H9 (cell line): ENCODE results near the gene MEGF9. TPM values are rescaled to one million over a fixed set of nuclear protein-coding genes. Genes with fewer than 3 reads are reported as not detected.

Experiments used
- DNase-seq: peaks from one replicate; pipeline ENCODE4 v3.0.0-alpha.2; 2017
- H2AFZ ChIP-seq: one replicate; pipeline ENCODE4 v1.6.1; 2013; ENCODE audit warnings: mild to moderate bottlenecking, low read length, control low read depth, moderate library complexity
- H2AK5ac ChIP-seq: 2 replicates; pipeline ENCODE4 v1.6.1; 2013; ENCODE audit warnings: low read length, control low read depth, mixed read lengths; ENCODE audit not compliant: insufficient read length
- H2BK120ac ChIP-seq: one replicate; pipeline ENCODE4 v1.6.1; 2013; ENCODE audit warnings: low read depth, mild to moderate bottlenecking, low read length, control low read depth, inconsistent platforms; ENCODE audit not compliant: poor library complexity, severe bottlenecking
- H2BK12ac ChIP-seq: 2 replicates; pipeline ENCODE4 v1.6.1; 2013; ENCODE audit warnings: low read length, control low read depth, mixed read lengths, low read depth; ENCODE audit not compliant: insufficient read length
- H2BK15ac ChIP-seq: 2 replicates; pipeline ENCODE4 v1.6.1; 2013; ENCODE audit warnings: low read depth, low read length, control low read depth
- H2BK20ac ChIP-seq: one replicate; pipeline ENCODE4 v1.6.1; 2013; ENCODE audit warnings: low read depth, mild to moderate bottlenecking, low read length, control low read depth, inconsistent platforms; ENCODE audit not compliant: poor library complexity, severe bottlenecking
- H2BK5ac ChIP-seq: 2 replicates; pipeline ENCODE4 v1.6.1; 2013; ENCODE audit warnings: low read length, control low read depth, mixed read lengths; ENCODE audit not compliant: insufficient read length
- H3K14ac ChIP-seq: 2 replicates; pipeline ENCODE4 v1.6.1; 2013; ENCODE audit warnings: low read length, control low read depth; ENCODE audit not compliant: insufficient read depth
- H3K18ac ChIP-seq: 2 replicates; pipeline ENCODE4 v1.6.1; 2013; ENCODE audit warnings: low read depth, mild to moderate bottlenecking, mixed read lengths, low read length, control low read depth; ENCODE audit not compliant: insufficient read length
- H3K23ac ChIP-seq: 2 replicates; pipeline ENCODE4 v1.6.1; 2013; ENCODE audit warnings: low read length, control low read depth, mixed read lengths, low read depth; ENCODE audit not compliant: insufficient read length
- H3K23me2 ChIP-seq: 2 replicates; pipeline ENCODE4 v1.6.1; 2013; ENCODE audit warnings: low read depth, mild to moderate bottlenecking, mixed read lengths, low read length, control low read depth; ENCODE audit not compliant: insufficient read length, poor library complexity, severe bottlenecking
- H3K27ac ChIP-seq: 2 replicates; pipeline ENCODE4 v1.5.1; 2013; ENCODE audit warnings: low read length, control low read depth, mixed read lengths, low read depth; ENCODE audit not compliant: insufficient read length
- H3K27me3 ChIP-seq: 2 replicates; pipeline ENCODE4 v1.6.1; 2013; ENCODE audit warnings: low read length, control low read depth, inconsistent platforms; ENCODE audit not compliant: insufficient read depth
- H3K4ac ChIP-seq: 2 replicates; pipeline ENCODE4 v1.6.1; 2013; ENCODE audit warnings: low read depth, mild to moderate bottlenecking, control low read depth, inconsistent platforms, low read length, moderate library complexity
- H3K4me1 ChIP-seq: 2 replicates; pipeline ENCODE4 v1.6.1; 2013; ENCODE audit warnings: low read length, control low read depth, inconsistent platforms; ENCODE audit not compliant: insufficient read depth
- H3K4me2 ChIP-seq: 2 replicates; pipeline ENCODE4 v1.6.1; 2013; ENCODE audit warnings: low read length, control low read depth, mixed read lengths; ENCODE audit not compliant: insufficient read length, insufficient read depth
- H3K56ac ChIP-seq: 2 replicates; pipeline ENCODE4 v1.6.1; 2013; ENCODE audit warnings: low read depth, mild to moderate bottlenecking, mixed read lengths, low read length, control low read depth; ENCODE audit not compliant: insufficient read length
- H3K79me1 ChIP-seq: 2 replicates; pipeline ENCODE4 v1.6.1; 2013; ENCODE audit warnings: low read depth, mild to moderate bottlenecking, moderate library complexity, low read length, control low read depth, inconsistent platforms; ENCODE audit not compliant: insufficient read depth, poor library complexity, severe bottlenecking
- H3K79me2 ChIP-seq: 2 replicates; pipeline ENCODE4 v1.6.1; 2013; ENCODE audit warnings: low read length, control low read depth, inconsistent platforms; ENCODE audit not compliant: insufficient read depth
- H3K9ac ChIP-seq: 2 replicates; pipeline ENCODE4 v1.6.1; 2013; ENCODE audit warnings: low read length, control low read depth, mixed read lengths; ENCODE audit not compliant: insufficient read length; ENCODE audit errors: extremely low read depth
- H3K9me3 ChIP-seq: one replicate; pipeline ENCODE4 v1.6.1; 2013; ENCODE audit warnings: low read depth, low read length, inconsistent platforms; ENCODE audit not compliant: control insufficient read depth
- H3T11ph ChIP-seq: one replicate; pipeline ENCODE4 v1.6.1; 2013; ENCODE audit warnings: mild to moderate bottlenecking, low read length, control low read depth, inconsistent platforms
- H4K20me1 ChIP-seq: one replicate; pipeline ENCODE4 v1.6.1; 2013; ENCODE audit not compliant: control insufficient read depth, insufficient read length, insufficient read depth
- H4K5ac ChIP-seq: 2 replicates; pipeline ENCODE4 v1.6.1; 2013; ENCODE audit warnings: low read depth, mild to moderate bottlenecking, mixed read lengths, low read length, control low read depth; ENCODE audit not compliant: insufficient read length
- H4K8ac ChIP-seq: replicated peaks from 2 replicates; pipeline ENCODE4 v1.6.1; 2013; ENCODE audit warnings: low read length, control low read depth, mixed read lengths, low read depth; ENCODE audit not compliant: insufficient read length
- H4K91ac ChIP-seq: 2 replicates; pipeline ENCODE4 v1.6.1; 2013; ENCODE audit warnings: low read depth, mild to moderate bottlenecking, moderate library complexity, mixed read lengths, low read length, control low read depth; ENCODE audit not compliant: insufficient read length
- H3K27ac Mint-ChIP-seq, 3 experiments: 2 replicates in 2 of 3; 3 replicates in 1 of 3; pipeline ENCODE4 v1.8.0; 2020 to 2021; ENCODE audit warnings: mixed read lengths in 3 of 3, mild to moderate bottlenecking in 1 of 3, moderate library complexity in 1 of 3
- H3K27me3 Mint-ChIP-seq: 2 replicates; pipeline ENCODE4 v1.8.0; 2021; ENCODE audit warnings: low read depth, mild to moderate bottlenecking, moderate library complexity, mixed read lengths
- H3K36me3 Mint-ChIP-seq, 3 experiments: 2 replicates in 2 of 3; 3 replicates in 1 of 3; pipeline ENCODE4 v1.8.0; 2020 to 2021; ENCODE audit warnings: low read depth in 3 of 3, mixed read lengths in 3 of 3; ENCODE audit not compliant: insufficient read depth in 1 of 3
- H3K4me1 Mint-ChIP-seq, 2 experiments: 2 replicates each; pipeline ENCODE4 v1.8.0; 2020; ENCODE audit warnings: mixed read lengths in 2 of 2
- H3K4me3 Mint-ChIP-seq, 2 experiments: 2 replicates in 1 of 2; 3 replicates in 1 of 2; pipeline ENCODE4 v1.8.0; 2020 to 2021; ENCODE audit warnings: mild to moderate bottlenecking in 2 of 2, mixed read lengths in 2 of 2, moderate library complexity in 1 of 2
- H3K9me3 Mint-ChIP-seq, 2 experiments: 2 replicates in 1 of 2; 3 replicates in 1 of 2; pipeline ENCODE4 v1.8.0; 2020; ENCODE audit warnings: mild to moderate bottlenecking in 2 of 2, mixed read lengths in 2 of 2, moderate library complexity in 1 of 2
- whole genome bisulfite sequencing: extraction: QIAGEN DNeasy Blood & Tissue Kit; methylation state at CpG from one replicate; pipeline ENCODE4 v1.1.7; 2013; ENCODE audit warnings: missing lambda C conversion rate, low lambda C conversion rate, mixed read lengths; ENCODE audit not compliant: insufficient read length; ENCODE audit errors: extremely low coverage; 5-methylcytosine and 5-hydroxymethylcytosine counted together
- total RNA-seq: library from RNA; stranded (reverse); gene quantifications from 2 replicates; pipeline ENCODE4 v1.2.1, GENCODE V29; 2021
- TF ChIP-seq, protein P1 (sequence below): fragments of 200-600 bp; sonication (generic); conservative IDR thresholded peaks from 3 replicates; pipeline ENCODE4 v1.8.0; 2021; ENCODE audit warnings: antibody characterized with exemption, mild to moderate bottlenecking

The MEGF9 gene
- total RNA-seq, 1 experiment from 2014 or later = 0.94 TPM

DNA sequence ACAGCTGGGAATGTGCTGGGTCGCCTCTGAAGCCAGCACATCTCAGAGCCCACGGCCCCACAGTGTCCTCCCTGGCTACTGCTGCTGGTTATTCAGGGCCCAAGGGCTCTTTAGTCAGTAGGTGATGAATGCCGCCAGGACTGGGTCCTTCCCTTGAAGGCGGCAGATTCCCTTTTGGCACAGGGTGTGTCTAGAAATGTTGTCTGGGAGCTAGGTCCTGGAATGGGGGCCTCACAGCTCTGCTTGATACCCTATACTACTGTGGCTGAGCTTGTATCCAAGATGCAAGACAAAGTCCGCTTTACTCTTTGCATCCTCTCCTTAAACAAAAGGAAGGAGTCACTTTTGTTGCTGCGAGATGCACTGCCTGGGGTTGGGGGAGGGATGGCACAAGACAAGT lies 33.1 kb downstream of the MEGF9 start:
- Histone ChIP-seq H4K5ac (no peak overlapping the region), H3K79me1 (no peaks in the 10 kb centered on the region), H3K56ac (no peak overlapping the region), H3K4ac (no peak overlapping the region), H3K27ac (no peak overlapping the region), H2AFZ (no peak overlapping the region), H3K14ac (no peak overlapping the region), H4K20me1 (no peaks in the 10 kb centered on the region), H3K9me3 (no peaks in the 10 kb centered on the region), H3K23ac (no peak overlapping the region), H4K91ac (no peak overlapping the region), H2BK20ac (no peak overlapping the region), H2BK120ac (no peak overlapping the region), H3K4me1 (no peaks in the 10 kb centered on the region), H3K4me2 (no peak overlapping the region), H3K9ac (no peak overlapping the region), H2BK15ac (no peak overlapping the region), H3K79me2 (no peaks in the 10 kb centered on the region), H2BK5ac (no peak overlapping the region), H3K18ac (no peak overlapping the region), H2AK5ac (no peak overlapping the region), H3K27me3 (no peaks in the 10 kb centered on the region), H4K8ac (no peak overlapping the region), H3K23me2 (no peaks in the 10 kb centered on the region), H3T11ph (no peak overlapping the region), H2BK12ac (no peak overlapping the region)
- no peak for DNase-seq
- H3K27me3 Mint-ChIP-seq = peaks cover 20% of the 10 kb centered on the region
- WGBS = no CpG with 5 or more reads among the region's 6 CpGs
- TF ChIP-seq, protein P1, sequence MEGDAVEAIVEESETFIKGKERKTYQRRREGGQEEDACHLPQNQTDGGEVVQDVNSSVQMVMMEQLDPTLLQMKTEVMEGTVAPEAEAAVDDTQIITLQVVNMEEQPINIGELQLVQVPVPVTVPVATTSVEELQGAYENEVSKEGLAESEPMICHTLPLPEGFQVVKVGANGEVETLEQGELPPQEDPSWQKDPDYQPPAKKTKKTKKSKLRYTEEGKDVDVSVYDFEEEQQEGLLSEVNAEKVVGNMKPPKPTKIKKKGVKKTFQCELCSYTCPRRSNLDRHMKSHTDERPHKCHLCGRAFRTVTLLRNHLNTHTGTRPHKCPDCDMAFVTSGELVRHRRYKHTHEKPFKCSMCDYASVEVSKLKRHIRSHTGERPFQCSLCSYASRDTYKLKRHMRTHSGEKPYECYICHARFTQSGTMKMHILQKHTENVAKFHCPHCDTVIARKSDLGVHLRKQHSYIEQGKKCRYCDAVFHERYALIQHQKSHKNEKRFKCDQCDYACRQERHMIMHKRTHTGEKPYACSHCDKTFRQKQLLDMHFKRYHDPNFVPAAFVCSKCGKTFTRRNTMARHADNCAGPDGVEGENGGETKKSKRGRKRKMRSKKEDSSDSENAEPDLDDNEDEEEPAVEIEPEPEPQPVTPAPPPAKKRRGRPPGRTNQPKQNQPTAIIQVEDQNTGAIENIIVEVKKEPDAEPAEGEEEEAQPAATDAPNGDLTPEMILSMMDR = no peak
- no peak overlapping the region for H3K4me3 Mint-ChIP-seq
- H3K4me1 Mint-ChIP-seq = 0 out of 4 replicates have a peak, but pooled peaks cover 0 to 4% of the 10 kb centered on the region in 2 experiments
- no peaks in the 10 kb centered on the region for H3K36me3 Mint-ChIP-seq
- no peaks in the 10 kb centered on the region for H3K9me3 Mint-ChIP-seq
- no peak overlapping the region for H3K27ac Mint-ChIP-seq
